Neural progenitor cell (in vitro differentiated cells): ENCODE results near the gene HMCES.

Experiments used
- EZH2 ChIP-seq: fragments of 200-600 bp; sonication (generic); IDR thresholded peaks from 2 replicates; pipeline ENCODE4 v1.6.1; 2017; ENCODE audit warnings: antibody characterized with exemption, mild to moderate bottlenecking, moderate library complexity
- TF ChIP-seq, protein P1 (sequence below): fragments of 200-600 bp; sonication (generic); IDR thresholded peaks from 2 replicates; pipeline ENCODE4 v1.5.1; 2017; ENCODE audit warnings: antibody characterized with exemption, mild to moderate bottlenecking

DNA sequence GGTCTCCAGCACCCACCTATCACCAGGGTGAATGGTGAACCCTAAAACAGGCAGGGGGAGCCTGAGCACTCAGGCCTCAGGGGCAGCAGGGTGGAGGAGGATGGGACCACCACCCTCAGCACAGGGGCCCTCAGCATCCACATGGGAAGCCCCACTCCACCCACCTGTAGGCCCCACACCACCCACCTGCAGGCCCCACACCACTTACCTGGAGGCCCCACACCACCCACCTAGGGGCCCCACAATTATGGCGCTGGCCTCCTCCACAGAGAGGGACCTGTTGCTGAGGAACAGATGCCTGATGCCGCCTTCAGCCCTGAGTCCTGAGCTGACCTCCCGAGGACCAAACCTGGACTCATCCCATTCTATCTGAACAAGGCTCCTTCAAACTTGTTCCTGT lies 46.7 kb downstream of the HMCES start:
- TF ChIP-seq, protein P1, sequence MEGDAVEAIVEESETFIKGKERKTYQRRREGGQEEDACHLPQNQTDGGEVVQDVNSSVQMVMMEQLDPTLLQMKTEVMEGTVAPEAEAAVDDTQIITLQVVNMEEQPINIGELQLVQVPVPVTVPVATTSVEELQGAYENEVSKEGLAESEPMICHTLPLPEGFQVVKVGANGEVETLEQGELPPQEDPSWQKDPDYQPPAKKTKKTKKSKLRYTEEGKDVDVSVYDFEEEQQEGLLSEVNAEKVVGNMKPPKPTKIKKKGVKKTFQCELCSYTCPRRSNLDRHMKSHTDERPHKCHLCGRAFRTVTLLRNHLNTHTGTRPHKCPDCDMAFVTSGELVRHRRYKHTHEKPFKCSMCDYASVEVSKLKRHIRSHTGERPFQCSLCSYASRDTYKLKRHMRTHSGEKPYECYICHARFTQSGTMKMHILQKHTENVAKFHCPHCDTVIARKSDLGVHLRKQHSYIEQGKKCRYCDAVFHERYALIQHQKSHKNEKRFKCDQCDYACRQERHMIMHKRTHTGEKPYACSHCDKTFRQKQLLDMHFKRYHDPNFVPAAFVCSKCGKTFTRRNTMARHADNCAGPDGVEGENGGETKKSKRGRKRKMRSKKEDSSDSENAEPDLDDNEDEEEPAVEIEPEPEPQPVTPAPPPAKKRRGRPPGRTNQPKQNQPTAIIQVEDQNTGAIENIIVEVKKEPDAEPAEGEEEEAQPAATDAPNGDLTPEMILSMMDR = no peak
- TF ChIP-seq EZH2 = no peak
